ENCODE results near the gene CENATAC. TPM values are rescaled to one million over a fixed set of nuclear protein-coding genes. Genes with fewer than 3 reads are reported as not detected.
A peak's percentile ranks its signal among the peaks of the same experiment; 100 is the strongest.
"Not testable (repeated sequence)": the region's sequence is repeated elsewhere in the genome, so short reads cannot be mapped to it uniquely, and the experiment has no call there.

Gene CENATAC
- total RNA-seq, 1 donor = 75.5 TPM

- H3K4me1 ChIP-seq (ENCODE audit: insufficient read depth, low read length) = peaks cover 31% of the 10 kb centered on the region
- no peak overlapping the region for H3K4me3 ChIP-seq (ENCODE audit: low read length)
- H3K27me3 ChIP-seq (ENCODE audit: insufficient read depth, low read length) = no peaks in the 10 kb centered on the region
- no peaks in the 10 kb centered on the region for H3K9me3 ChIP-seq (ENCODE audit: low read depth, low read length)
Observed at GRCh38 chr11:119015054-119015611, 17.2 kb downstream of the CENATAC start.

- Histone ChIP-seq H3K9me3 (ENCODE audit: low read depth, low read length) (no peaks in the 10 kb centered on the region), H3K4me1 (ENCODE audit: insufficient read depth, low read length) (peaks cover 35% of the 10 kb centered on the region), H3K27me3 (ENCODE audit: insufficient read depth, low read length) (no peaks in the 10 kb centered on the region), H3K4me3 (ENCODE audit: low read length) (no peak overlapping the region)
Observed at GRCh38 chr11:119016216-119017009, 18.5 kb downstream of the CENATAC start.

- peak overlapping the region; percentile 82 for H3K4me3 ChIP-seq (ENCODE audit: low read length)
- H3K4me1 ChIP-seq (ENCODE audit: insufficient read depth, low read length) = peaks cover 35% of the 10 kb centered on the region
Observed at GRCh38 chr11:119017377-119017776, 19.4 kb downstream of the CENATAC start.

GRCh38 chr11:119018074-119018938 lies 20.4 kb downstream of the CENATAC start, which contains the start of the genes RPS25 and TRAPPC4:
Gene RPS25, minus strand, starts transcription at chr11:119018343. Its CDS starts 59 bp downstream, at chr11:119018284.
Gene TRAPPC4, plus strand, starts transcription at chr11:119018766. Its CDS starts 30 bp downstream, at chr11:119018796.
- H3K27me3 ChIP-seq (ENCODE audit: insufficient read depth, low read length) = no peaks in the 10 kb centered on the region
- H3K9me3 ChIP-seq (ENCODE audit: low read depth, low read length) = no peaks in the 10 kb centered on the region
- peaks cover 35% of the 10 kb centered on the region for H3K4me1 ChIP-seq (ENCODE audit: insufficient read depth, low read length)
- peak within 1 kb of the TSS; percentile 82 for H3K4me3 ChIP-seq (ENCODE audit: low read length)

More at GRCh38 chr11:119017377-119017776, 19.4 kb downstream of the CENATAC start:
- H3K9me3 ChIP-seq (ENCODE audit: low read depth, low read length); H3K27me3 ChIP-seq (ENCODE audit: insufficient read depth, low read length): not testable (repeated sequence)

GRCh38 chr11:119019996-119020395 lies 22.1 kb downstream of the CENATAC start:
- H3K4me1 ChIP-seq (ENCODE audit: insufficient read depth, low read length) = peaks cover 35% of the 10 kb centered on the region
- no peaks in the 10 kb centered on the region for H3K9me3 ChIP-seq (ENCODE audit: low read depth, low read length)
- no peak overlapping the region for H3K4me3 ChIP-seq (ENCODE audit: low read length)
- no peaks in the 10 kb centered on the region for H3K27me3 ChIP-seq (ENCODE audit: insufficient read depth, low read length)

- Histone ChIP-seq H3K27me3 (ENCODE audit: insufficient read depth, low read length) (no peaks in the 10 kb centered on the region), H3K4me1 (ENCODE audit: insufficient read depth, low read length) (peaks cover 25% of the 10 kb centered on the region), H3K4me3 (ENCODE audit: low read length) (no peak overlapping the region), H3K9me3 (ENCODE audit: low read depth, low read length) (no peaks in the 10 kb centered on the region)
Observed at GRCh38 chr11:119021631-119022030, 23.7 kb downstream of the CENATAC start.

- Histone ChIP-seq H3K4me3 (ENCODE audit: low read length) (no peak overlapping the region), H3K9me3 (ENCODE audit: low read depth, low read length) (no peaks in the 10 kb centered on the region), H3K27me3 (ENCODE audit: insufficient read depth, low read length) (no peaks in the 10 kb centered on the region), H3K4me1 (ENCODE audit: insufficient read depth, low read length) (peaks cover 15% of the 10 kb centered on the region)
Observed at GRCh38 chr11:119023741-119024140, 25.8 kb downstream of the CENATAC start.

GRCh38 chr11:119024430-119025098 lies 26.6 kb downstream of the CENATAC start:
- Histone ChIP-seq H3K4me1 (ENCODE audit: insufficient read depth, low read length) (peaks cover 17% of the 10 kb centered on the region), H3K4me3 (ENCODE audit: low read length) (no peak overlapping the region), H3K9me3 (ENCODE audit: low read depth, low read length) (no peaks in the 10 kb centered on the region), H3K27me3 (ENCODE audit: insufficient read depth, low read length) (no peaks in the 10 kb centered on the region)

GRCh38 chr11:119025099-119025473 lies 27.1 kb downstream of the CENATAC start:
- Histone ChIP-seq H3K4me1 (ENCODE audit: insufficient read depth, low read length) (peaks cover 17% of the 10 kb centered on the region), H3K4me3 (ENCODE audit: low read length) (no peak overlapping the region), H3K27me3 (ENCODE audit: insufficient read depth, low read length) (no peaks in the 10 kb centered on the region), H3K9me3 (ENCODE audit: low read depth, low read length) (no peaks in the 10 kb centered on the region)

GRCh38 chr11:119025541-119025940 lies 27.6 kb downstream of the CENATAC start:
- H3K4me1 ChIP-seq (ENCODE audit: insufficient read depth, low read length) = peaks cover 16% of the 10 kb centered on the region
- H3K27me3 ChIP-seq (ENCODE audit: insufficient read depth, low read length) = no peaks in the 10 kb centered on the region
- H3K9me3 ChIP-seq (ENCODE audit: low read depth, low read length) = no peaks in the 10 kb centered on the region
- H3K4me3 ChIP-seq (ENCODE audit: low read length) = no peak overlapping the region

GRCh38 chr11:119025978-119026766 lies 28.2 kb downstream of the CENATAC start:
- no peak overlapping the region for H3K4me3 ChIP-seq (ENCODE audit: low read length)
- peaks cover 19% of the 10 kb centered on the region for H3K4me1 ChIP-seq (ENCODE audit: insufficient read depth, low read length)
- H3K9me3 ChIP-seq (ENCODE audit: low read depth, low read length) = no peaks in the 10 kb centered on the region
- no peaks in the 10 kb centered on the region for H3K27me3 ChIP-seq (ENCODE audit: insufficient read depth, low read length)

GRCh38 chr11:119026970-119027369 lies 29.0 kb downstream of the CENATAC start:
- H3K9me3 ChIP-seq (ENCODE audit: low read depth, low read length) = no peaks in the 10 kb centered on the region
- H3K27me3 ChIP-seq (ENCODE audit: insufficient read depth, low read length) = no peaks in the 10 kb centered on the region
- H3K4me1 ChIP-seq (ENCODE audit: insufficient read depth, low read length) = peaks cover 19% of the 10 kb centered on the region
- no peak overlapping the region for H3K4me3 ChIP-seq (ENCODE audit: low read length)

- Histone ChIP-seq H3K4me1 (ENCODE audit: insufficient read depth, low read length) (peaks cover 19% of the 10 kb centered on the region), H3K9me3 (ENCODE audit: low read depth, low read length) (no peaks in the 10 kb centered on the region), H3K27me3 (ENCODE audit: insufficient read depth, low read length) (no peaks in the 10 kb centered on the region), H3K4me3 (ENCODE audit: low read length) (no peak overlapping the region)
Observed at GRCh38 chr11:119027561-119028345, 29.8 kb downstream of the CENATAC start.
